H1 (cell line): ENCODE results near the gene DNAJC5G.

Experiments used
- MAFK ChIP-seq: IDR thresholded peaks from 2 replicates; pipeline ENCODE4 v1.6.1; 2012; ENCODE audit warnings: low read depth, mild to moderate bottlenecking, improper control_type of control experiment, low read length
- POLR2A ChIP-seq, 2 experiments: IDR thresholded peaks; 1 replicate in 1 of 2; 2 replicates in 1 of 2; pipeline ENCODE4 v1.6.1; 2011; ENCODE audit warnings: low read depth in 2 of 2, low read length in 2 of 2, mild to moderate bottlenecking in 2 of 2; ENCODE audit errors: control extremely low read depth in 1 of 2
- POLR2AphosphoS5 ChIP-seq: IDR thresholded peaks from 2 replicates; pipeline ENCODE4 v1.6.1; 2011; ENCODE audit warnings: low read depth, low read length
- TF ChIP-seq, protein P1 (sequence below), 3 experiments: IDR thresholded peaks; 1 replicate in 2 of 3; 2 replicates in 1 of 3; pipeline versions ENCODE4 v1.5.1 to v1.6.1; 2011; ENCODE audit warnings: low read length in 3 of 3, mild to moderate bottlenecking in 3 of 3, inconsistent platforms in 2 of 3, low read depth in 1 of 3, moderate library complexity in 1 of 3; ENCODE audit not compliant: insufficient read depth in 1 of 3; ENCODE audit errors: control extremely low read depth in 1 of 3

DNA sequence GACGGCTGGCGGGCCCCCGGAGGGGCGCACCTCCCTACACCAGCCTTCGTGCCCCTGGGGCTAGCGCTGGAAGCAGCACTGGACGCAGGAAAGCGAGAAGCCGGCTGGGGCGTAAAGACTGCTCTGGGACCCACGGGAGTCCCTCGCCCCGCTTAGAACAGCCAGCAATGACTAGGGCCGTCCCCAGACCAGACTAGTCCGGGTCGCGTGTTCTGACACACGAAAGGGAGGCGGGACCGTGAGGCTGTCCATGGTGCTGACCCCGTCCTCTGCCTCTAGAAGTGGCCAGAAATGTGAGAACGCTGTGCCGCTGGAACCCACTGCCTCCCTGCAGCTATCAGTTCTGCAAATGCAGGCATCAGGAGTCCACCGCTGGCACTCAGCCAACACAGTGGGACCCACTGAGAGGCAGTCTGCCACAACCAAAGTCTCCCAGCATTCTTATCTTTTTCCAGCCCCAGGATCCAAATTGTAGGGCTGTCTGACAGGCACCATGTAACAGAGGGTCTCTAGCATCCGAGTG is 33.2 kb downstream of the DNAJC5G start, which contains the start of gene UCN:
- TF ChIP-seq POLR2AphosphoS5 (no peak), POLR2A (IDR thresholded peaks at IDR 0.05; ENCODE audit: control extremely low read depth in 1 of 2, low read depth in 2 of 2, low read length in 2 of 2) (no peak), MAFK (no peak)
- TF ChIP-seq, protein P1, sequence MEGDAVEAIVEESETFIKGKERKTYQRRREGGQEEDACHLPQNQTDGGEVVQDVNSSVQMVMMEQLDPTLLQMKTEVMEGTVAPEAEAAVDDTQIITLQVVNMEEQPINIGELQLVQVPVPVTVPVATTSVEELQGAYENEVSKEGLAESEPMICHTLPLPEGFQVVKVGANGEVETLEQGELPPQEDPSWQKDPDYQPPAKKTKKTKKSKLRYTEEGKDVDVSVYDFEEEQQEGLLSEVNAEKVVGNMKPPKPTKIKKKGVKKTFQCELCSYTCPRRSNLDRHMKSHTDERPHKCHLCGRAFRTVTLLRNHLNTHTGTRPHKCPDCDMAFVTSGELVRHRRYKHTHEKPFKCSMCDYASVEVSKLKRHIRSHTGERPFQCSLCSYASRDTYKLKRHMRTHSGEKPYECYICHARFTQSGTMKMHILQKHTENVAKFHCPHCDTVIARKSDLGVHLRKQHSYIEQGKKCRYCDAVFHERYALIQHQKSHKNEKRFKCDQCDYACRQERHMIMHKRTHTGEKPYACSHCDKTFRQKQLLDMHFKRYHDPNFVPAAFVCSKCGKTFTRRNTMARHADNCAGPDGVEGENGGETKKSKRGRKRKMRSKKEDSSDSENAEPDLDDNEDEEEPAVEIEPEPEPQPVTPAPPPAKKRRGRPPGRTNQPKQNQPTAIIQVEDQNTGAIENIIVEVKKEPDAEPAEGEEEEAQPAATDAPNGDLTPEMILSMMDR (IDR thresholded peaks at IDR 0.05; ENCODE audit: control extremely low read depth in 1 of 3, insufficient read depth in 1 of 3, low read depth in 1 of 3, low read length in 3 of 3): no peak
